A673 (cell line): ENCODE data around the gene CA9. TPM values are rescaled to one million over a fixed set of nuclear protein-coding genes. Genes with fewer than 3 reads are reported as not detected.

Experiments used
- BruUV-seq: library from RNA; stranded (reverse); fragments of 400-500 nt; replicated peaks from 2 replicates; lab custom pipeline; 2021; lab: Mats Ljungman, UMichigan
- CTCF ChIA-PET: fragments of 300-600 bp; sonication (Branson Sonifier 250); formaldehyde crosslinking; loops from one replicate; lab custom pipeline; 2022; ENCODE audit warnings: antibody characterized with exemption; lab: Charles Lee
- POLR2A ChIA-PET: fragments of 300-600 bp; sonication (Branson Sonifier 250); formaldehyde crosslinking; loops from one replicate; lab custom pipeline; 2022; ENCODE audit warnings: antibody characterized with exemption; ENCODE audit not compliant: low non-redundant PET; lab: Charles Lee
- DNase-seq: peaks from one replicate; pipeline ENCODE4 v3.0.0-alpha.2; 2015; ENCODE audit warnings: low spot score
- H3K27ac ChIP-seq: fragments of 200-600 bp; sonication (generic); 2 replicates; pipeline ENCODE4 v1.5.1; 2016; ENCODE audit warnings: mixed run types, low read depth, mild to moderate bottlenecking, mixed read lengths, antibody characterized with exemption, low read length; ENCODE audit not compliant: poor library complexity, severe bottlenecking
- H3K27me3 ChIP-seq: fragments of 200-600 bp; sonication (generic); replicated peaks from 2 replicates; pipeline ENCODE4 v1.6.1; 2017; ENCODE audit warnings: mixed run types, low read depth, mild to moderate bottlenecking, mixed read lengths, antibody characterized with exemption, low read length; ENCODE audit not compliant: insufficient read depth, poor library complexity
- H3K36me3 ChIP-seq: fragments of 200-600 bp; sonication (generic); 2 replicates; pipeline ENCODE4 v1.6.1; 2016; ENCODE audit warnings: mixed run types, mild to moderate bottlenecking, mixed read lengths, antibody characterized with exemption, low read length; ENCODE audit not compliant: insufficient read depth, poor library complexity, severe bottlenecking
- H3K4me1 ChIP-seq: fragments of 200-600 bp; sonication (generic); 2 replicates; pipeline ENCODE4 v1.6.1; 2017; ENCODE audit warnings: mixed run types, mild to moderate bottlenecking, mixed read lengths, antibody characterized with exemption, low read length; ENCODE audit not compliant: insufficient read depth, poor library complexity, severe bottlenecking
- H3K4me3 ChIP-seq: fragments of 200-600 bp; sonication (generic); 2 replicates; pipeline ENCODE4 v1.5.1; 2016; ENCODE audit warnings: low read depth, mixed run types, mild to moderate bottlenecking, mixed read lengths, low read length; ENCODE audit not compliant: poor library complexity, severe bottlenecking
- H3K9me3 ChIP-seq: fragments of 200-600 bp; sonication (generic); 2 replicates; pipeline ENCODE4 v1.6.1; 2016; ENCODE audit warnings: mixed run types, low read depth, mild to moderate bottlenecking, mixed read lengths, antibody characterized with exemption, low read length; ENCODE audit not compliant: poor library complexity, severe bottlenecking
- CTCF ChIP-seq: fragments of 300-800, 200-600 bp; sonication (generic); conservative IDR thresholded peaks from 2 replicates; pipeline ENCODE4 v1.5.1; 2017; ENCODE audit warnings: low read depth, mild to moderate bottlenecking, antibody characterized with exemption, low read length, moderate library complexity, mixed read lengths
- EZH2 ChIP-seq: fragments of 200-600 bp; sonication (generic); IDR thresholded peaks from 2 replicates; pipeline ENCODE4 v1.6.1; 2017; ENCODE audit warnings: borderline replicate concordance, low read depth, mild to moderate bottlenecking, mixed read lengths, antibody characterized with exemption, low read length; ENCODE audit not compliant: poor library complexity, severe bottlenecking
- intact Hi-C: fragments of 100-400 bp; cut with micrococcal nuclease; formaldehyde crosslinking; loops from one replicate; pipeline ENCODE4 v1.10.0; 2022; ENCODE audit not compliant: unreplicated experiment
- total RNA-seq: library from RNA; stranded (reverse); gene quantifications from 2 replicates; pipeline ENCODE4 v1.2.3, GENCODE V29; 2021

The CA9 gene
- total RNA-seq, 1 experiment from 2014 or later = 0.32 TPM

GRCh38 chr9:35690294-35690613 is 16.5 kb downstream of the CA9 start:
- TF ChIP-seq EZH2 (no peak), CTCF (no peak)
- no peaks in the 10 kb centered on the region for H3K36me3 ChIP-seq
- intact Hi-C loops = no loop called here
- ChIA-PET CTCF (interaction anchor here (0.7 kb wide), 1 partner anchor 30 kb away, joined by 5 read pairs; no protein-coding TSS in a partner anchor), POLR2A (interaction anchor here (0.7 kb wide), 1 partner anchor 15 kb away, joined by 4 read pairs; no protein-coding TSS in a partner anchor)
- no peak for DNase-seq
- H3K4me1 ChIP-seq = peaks cover 25% of the 10 kb centered on the region
- no peaks in the 10 kb centered on the region for H3K27me3 ChIP-seq
- H3K4me3 ChIP-seq = peak overlapping the region; percentile 77
- no peaks in the 10 kb centered on the region for H3K9me3 ChIP-seq
- peak overlapping the region; percentile 92 for H3K27ac ChIP-seq
- no TSS peak for BruUV-seq

- H3K4me3 ChIP-seq = peak overlapping the region; percentile 77
- intact Hi-C loops = no loop called here
- DNase-seq = peak; percentile 71
- CTCF ChIA-PET = interaction anchor here (0.7 kb wide), 1 partner anchor 30 kb away, joined by 5 read pairs; no protein-coding TSS in a partner anchor
- POLR2A ChIA-PET = interaction anchor here (0.5 to 0.8 kb wide), 5 partner anchors 15 to 952 kb away, joined by 3 to 7 read pairs (median 4); no protein-coding TSS in a partner anchor
- no peak for TF ChIP-seq EZH2
- TF ChIP-seq CTCF = no peak
- H3K9me3 ChIP-seq = no peaks in the 10 kb centered on the region
- no TSS peak for BruUV-seq
- peaks cover 25% of the 10 kb centered on the region for H3K4me1 ChIP-seq
- H3K36me3 ChIP-seq = peaks cover 2% of the 10 kb centered on the region
- H3K27me3 ChIP-seq = no peaks in the 10 kb centered on the region
- peak overlapping the region; percentile 92 for H3K27ac ChIP-seq
Observed at GRCh38 chr9:35690614-35691333, 17.0 kb downstream of the CA9 start.

GRCh38 chr9:35691334-35691650 is 17.6 kb downstream of the CA9 start:
- H3K4me1 ChIP-seq = peaks cover 25% of the 10 kb centered on the region
- H3K9me3 ChIP-seq = no peaks in the 10 kb centered on the region
- peaks cover 4% of the 10 kb centered on the region for H3K36me3 ChIP-seq
- intact Hi-C loops = no loop called here
- DNase-seq = no peak
- BruUV-seq = no TSS peak
- peak overlapping the region; percentile 92 for H3K27ac ChIP-seq
- CTCF ChIA-PET = interaction anchor here (0.7 kb wide), 1 partner anchor 88 kb away, joined by 4 read pairs; no protein-coding TSS in a partner anchor
- no peak for TF ChIP-seq CTCF
- no peak for TF ChIP-seq EZH2
- H3K27me3 ChIP-seq = no peaks in the 10 kb centered on the region
- POLR2A ChIA-PET = interaction anchor here (0.5 to 0.8 kb wide), 4 partner anchors 78 to 952 kb away, joined by 3 to 7 read pairs (median 4); no protein-coding TSS in a partner anchor
- peak overlapping the region; percentile 77 for H3K4me3 ChIP-seq
